C4-2B (cell line): ENCODE results near the gene PPP2R5C.

Experiments used
- ZFX ChIP-seq: fragments of 450-650 bp; IDR thresholded peaks from 2 replicates; pipeline ENCODE4 v1.6.1; 2017
- TF ChIP-seq, protein P1 (sequence below): fragments of 450-650 bp; conservative IDR thresholded peaks from 2 replicates; pipeline ENCODE4 v1.5.1; 2017; ENCODE audit warnings: mild to moderate bottlenecking

GRCh38 chr14:101830271-101830670, 68.8 kb downstream of the PPP2R5C start:
- TF ChIP-seq, protein P1, sequence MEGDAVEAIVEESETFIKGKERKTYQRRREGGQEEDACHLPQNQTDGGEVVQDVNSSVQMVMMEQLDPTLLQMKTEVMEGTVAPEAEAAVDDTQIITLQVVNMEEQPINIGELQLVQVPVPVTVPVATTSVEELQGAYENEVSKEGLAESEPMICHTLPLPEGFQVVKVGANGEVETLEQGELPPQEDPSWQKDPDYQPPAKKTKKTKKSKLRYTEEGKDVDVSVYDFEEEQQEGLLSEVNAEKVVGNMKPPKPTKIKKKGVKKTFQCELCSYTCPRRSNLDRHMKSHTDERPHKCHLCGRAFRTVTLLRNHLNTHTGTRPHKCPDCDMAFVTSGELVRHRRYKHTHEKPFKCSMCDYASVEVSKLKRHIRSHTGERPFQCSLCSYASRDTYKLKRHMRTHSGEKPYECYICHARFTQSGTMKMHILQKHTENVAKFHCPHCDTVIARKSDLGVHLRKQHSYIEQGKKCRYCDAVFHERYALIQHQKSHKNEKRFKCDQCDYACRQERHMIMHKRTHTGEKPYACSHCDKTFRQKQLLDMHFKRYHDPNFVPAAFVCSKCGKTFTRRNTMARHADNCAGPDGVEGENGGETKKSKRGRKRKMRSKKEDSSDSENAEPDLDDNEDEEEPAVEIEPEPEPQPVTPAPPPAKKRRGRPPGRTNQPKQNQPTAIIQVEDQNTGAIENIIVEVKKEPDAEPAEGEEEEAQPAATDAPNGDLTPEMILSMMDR = no peak
- TF ChIP-seq ZFX = no peak
